ENCODE measurements around the gene ACTN3.
"Not testable (repeated sequence)": the region's sequence is repeated elsewhere in the genome, so short reads cannot be mapped to it uniquely, and the experiment has no call there.

ACTN3 gene

DNA sequence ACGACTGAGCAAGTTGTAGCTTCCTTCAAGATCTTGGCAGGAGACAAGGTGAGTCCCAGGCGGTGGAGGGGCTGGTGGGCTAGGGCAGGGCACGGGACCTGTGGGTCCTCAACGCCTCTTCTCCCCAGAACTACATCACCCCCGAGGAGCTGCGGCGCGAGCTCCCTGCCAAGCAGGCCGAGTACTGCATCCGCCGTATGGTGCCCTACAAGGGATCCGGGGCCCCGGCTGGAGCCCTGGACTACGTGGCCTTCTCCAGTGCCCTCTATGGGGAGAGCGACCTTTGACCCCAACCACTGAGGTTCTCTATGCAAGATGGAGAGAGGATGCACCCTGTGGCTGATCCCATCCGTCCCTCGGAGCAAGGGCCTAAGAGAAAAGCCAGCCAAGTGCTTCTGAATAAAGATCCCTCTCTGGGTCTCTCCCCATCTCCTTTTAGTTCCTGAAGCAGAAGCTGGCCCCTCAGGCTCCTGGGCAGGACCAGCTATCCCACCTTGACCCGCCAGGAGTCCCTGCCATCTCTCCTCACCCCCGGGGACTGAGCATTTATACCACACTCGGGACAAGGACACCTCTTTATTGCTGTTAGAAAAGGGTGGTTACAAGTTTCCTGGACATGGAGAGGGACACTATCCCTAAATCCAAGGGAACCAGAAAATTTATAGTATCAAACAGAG, 16.3 kb downstream of the ACTN3 start:
- H3K27ac ChIP-seq = no peak overlapping the region
- no peak for DNase-seq (ENCODE audit: low read depth, low spot score)

DNA sequence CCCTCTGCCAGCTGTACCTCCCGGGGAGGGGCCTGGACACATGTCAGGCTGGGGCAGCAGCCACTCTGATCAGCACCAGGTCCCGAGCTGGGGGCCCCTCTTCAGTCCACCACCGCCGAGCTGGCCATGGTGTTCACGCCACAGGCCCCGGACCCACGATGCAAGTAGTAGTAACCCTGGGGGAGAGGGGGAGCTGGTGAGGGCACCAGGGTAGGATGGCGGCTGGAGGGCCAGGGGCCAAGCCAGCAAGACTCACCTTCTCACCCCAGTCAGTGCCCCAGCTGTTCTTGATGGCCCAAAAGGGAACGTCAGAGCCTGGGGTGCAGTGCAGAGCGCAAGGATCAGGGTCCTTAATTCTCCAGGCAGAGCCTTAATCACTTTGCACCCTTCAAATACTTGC, 17.1 kb downstream of the ACTN3 start:
- no peak for DNase-seq (ENCODE audit: low read depth, low spot score)
- H3K27ac ChIP-seq = no peak overlapping the region

GRCh38 chr11:66564538-66564937, 17.8 kb downstream of the ACTN3 start:
- no peak overlapping the region for H3K27ac ChIP-seq
- DNase-seq (ENCODE audit: low read depth, low spot score) = no peak

- H3K27ac ChIP-seq = no peak overlapping the region
- no peak for DNase-seq (ENCODE audit: low read depth, low spot score)
Observed at GRCh38 chr11:66564984-66565383, 18.3 kb downstream of the ACTN3 start.

DNA sequence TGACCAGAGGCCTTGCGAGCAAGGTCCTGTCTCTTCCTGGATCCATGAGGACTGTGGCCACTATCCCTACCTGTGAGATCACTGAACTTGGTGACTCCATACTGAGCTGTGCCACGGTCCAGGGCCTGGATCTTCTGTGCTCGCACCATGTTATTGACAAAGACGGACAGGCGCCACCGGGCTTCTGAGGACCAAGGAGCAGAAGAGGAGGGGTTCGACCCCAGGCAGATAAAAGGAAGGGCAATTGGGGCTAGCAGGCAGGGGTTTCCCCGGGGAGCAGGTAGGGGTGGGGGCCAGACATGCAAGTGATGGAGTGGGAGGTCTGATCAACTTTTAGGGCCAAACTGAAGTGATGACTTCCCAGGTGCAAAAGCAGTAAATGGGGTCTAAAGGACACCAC, 19.5 kb downstream of the ACTN3 start:
- DNase-seq (ENCODE audit: low read depth, low spot score) = no peak
- H3K27ac ChIP-seq = no peak overlapping the region

- no peak overlapping the region for H3K27ac ChIP-seq
- no peak for DNase-seq (ENCODE audit: low read depth, low spot score)
Observed at GRCh38 chr11:66567787-66568123, 21.1 kb downstream of the ACTN3 start.

DNA sequence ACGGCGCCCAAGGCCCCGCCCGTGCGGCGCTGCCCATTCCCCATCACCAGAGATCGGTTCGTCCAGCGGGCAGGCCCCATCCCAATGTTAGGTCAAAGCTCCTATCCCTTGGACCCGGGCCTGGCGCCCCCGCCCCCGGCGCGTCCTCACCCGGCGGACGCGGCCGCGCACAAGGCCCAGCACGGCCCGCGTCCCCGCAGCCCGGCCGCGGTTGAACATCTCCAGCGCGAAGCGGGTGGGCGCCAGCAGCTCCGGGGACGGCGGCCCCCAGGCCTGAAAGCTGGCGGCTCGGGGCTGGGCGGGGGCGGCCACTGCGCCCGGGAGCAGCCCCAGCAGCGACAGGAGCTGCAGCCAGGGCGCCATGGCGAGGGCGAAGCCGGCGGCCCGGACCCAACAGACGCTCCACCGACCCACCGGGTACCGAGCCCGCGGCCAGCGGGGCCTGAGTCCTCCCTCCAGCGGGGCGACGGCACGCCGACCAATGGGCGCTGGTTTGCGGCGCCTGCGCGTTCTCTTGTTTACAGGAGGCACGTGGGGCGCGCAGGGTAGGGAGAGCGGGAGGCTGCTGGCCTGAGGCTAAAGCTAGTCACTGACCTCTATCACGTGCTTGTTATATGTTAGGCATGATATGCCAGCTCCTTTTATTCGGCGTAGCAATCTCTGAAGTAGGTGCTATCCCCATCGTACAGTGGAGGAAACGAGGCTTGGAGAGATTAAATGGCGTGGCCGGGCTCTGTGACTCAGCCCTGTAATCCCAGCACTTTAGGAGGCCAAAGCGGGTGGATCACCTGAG, 21.6 kb downstream of the ACTN3 start, which contains the start of gene CTSF:
TSS of gene CTSF (minus strand) at position 483 of the 793 bp plus-strand sequence. CDS start at position 363, 120 bp downstream.
- peak; percentile 22 for DNase-seq (ENCODE audit: low read depth, low spot score)

DNA sequence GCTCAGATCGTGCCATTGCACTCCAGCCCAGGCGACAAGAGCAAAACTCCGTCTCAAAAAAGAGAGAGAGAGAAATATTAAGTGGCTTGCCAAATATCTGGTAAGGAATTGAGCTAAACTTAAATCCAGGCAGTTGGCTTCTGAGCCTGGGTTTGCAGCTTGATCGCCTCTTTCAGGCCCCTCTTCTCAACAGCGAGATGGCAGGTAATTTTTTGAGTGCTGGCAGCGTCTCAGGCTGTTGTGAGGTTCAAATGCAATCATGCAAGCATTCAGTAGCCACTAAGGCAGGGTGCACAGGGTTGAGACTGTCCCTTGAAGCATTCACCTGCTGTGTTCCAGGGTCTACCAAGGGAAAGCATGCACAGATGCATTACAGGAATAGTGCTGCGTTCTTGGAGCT, 22.4 kb downstream of the ACTN3 start:
- no peak overlapping the region for H3K27ac ChIP-seq
- no peak for DNase-seq (ENCODE audit: low read depth, low spot score)

More for the DNA sequence above, 21.6 kb downstream of the ACTN3 start, which contains the start of gene CTSF:
- no peak within 1 kb of the TSS for H3K27ac ChIP-seq

GRCh38 chr11:66570079-66570849, 23.6 kb downstream of the ACTN3 start:
- no peak for DNase-seq (ENCODE audit: low read depth, low spot score)
- H3K27ac ChIP-seq = no peak overlapping the region

DNA sequence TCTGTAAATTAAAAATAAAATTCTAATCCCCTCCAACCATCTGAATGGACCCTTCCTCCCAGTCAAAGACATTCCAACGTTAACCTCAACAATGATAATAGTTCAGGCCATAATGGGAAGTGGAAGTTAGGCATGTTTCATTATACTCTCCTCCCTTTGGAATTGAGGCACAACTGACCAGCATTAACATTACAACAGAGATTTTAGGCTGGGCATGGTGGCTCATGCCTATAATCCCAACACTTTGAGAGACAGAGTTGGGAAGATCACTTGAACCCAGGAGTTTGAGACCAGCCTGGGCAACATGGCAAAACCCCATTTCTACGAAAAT, 24.1 kb downstream of the ACTN3 start:
- no peak for DNase-seq (ENCODE audit: low read depth, low spot score)
- H3K27ac ChIP-seq = no peak overlapping the region

DNA sequence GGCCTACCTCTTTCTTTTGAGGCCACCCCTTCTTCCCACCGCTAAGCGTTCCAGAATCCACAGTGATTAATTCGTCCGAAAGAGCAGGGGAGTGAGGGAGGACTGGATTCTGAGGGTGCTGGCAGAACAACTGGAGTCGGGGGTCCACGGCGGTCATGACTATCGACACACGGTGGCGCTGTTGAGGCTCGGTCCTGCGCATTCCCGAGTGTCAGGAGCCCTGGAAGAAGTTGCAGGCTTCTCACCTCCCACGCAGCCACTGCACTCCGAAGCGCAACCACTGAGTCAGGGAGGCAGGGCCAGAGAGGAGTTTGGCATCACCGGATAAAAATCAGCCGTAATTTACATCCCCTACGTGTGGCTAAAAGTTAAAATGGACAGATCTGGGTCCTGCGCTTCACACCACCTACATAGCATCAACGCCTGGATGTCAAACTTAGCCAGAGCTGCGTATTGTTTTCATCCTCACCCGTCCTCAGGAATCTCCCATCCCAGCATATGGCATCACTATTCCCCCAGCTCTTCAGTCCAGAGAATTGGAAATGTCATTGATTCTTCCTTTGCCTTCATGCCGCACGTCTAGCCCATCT, 32.4 kb downstream of the ACTN3 start:
- no peak for DNase-seq (ENCODE audit: low read depth, low spot score)
- H3K27ac ChIP-seq = no peak overlapping the region

DNA sequence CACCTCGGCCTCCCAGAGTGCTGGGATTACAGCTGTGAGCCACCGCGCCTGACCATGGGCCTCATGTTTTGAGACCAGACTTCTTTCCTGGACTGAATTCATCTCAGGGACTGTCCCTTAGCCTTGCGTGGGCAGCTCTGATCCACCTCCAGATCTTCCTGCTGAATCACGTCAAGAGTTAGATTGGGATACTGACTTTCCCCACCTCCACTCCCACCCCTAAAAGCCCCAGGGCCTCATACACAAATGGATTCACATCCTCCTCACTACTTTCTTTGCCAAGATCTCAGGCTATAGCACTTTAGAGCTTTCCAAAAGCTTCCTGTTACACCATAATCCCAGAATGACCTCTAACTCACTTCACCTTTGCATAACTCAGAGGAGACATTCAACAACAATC, 34.1 kb downstream of the ACTN3 start:
- H3K27ac ChIP-seq = no peak overlapping the region

GRCh38 chr11:66581261-66581660, 34.6 kb downstream of the ACTN3 start:
- no peak overlapping the region for H3K27ac ChIP-seq
- no peak for DNase-seq (ENCODE audit: low read depth, low spot score)

More for the DNA sequence above, 34.1 kb downstream of the ACTN3 start:
- DNase-seq (ENCODE audit: low read depth, low spot score) = no peak

- not testable (repeated sequence) for DNase-seq (ENCODE audit: low read depth, low spot score); H3K27ac ChIP-seq
Observed at GRCh38 chr11:66582565-66583147, 36.0 kb downstream of the ACTN3 start.

DNA sequence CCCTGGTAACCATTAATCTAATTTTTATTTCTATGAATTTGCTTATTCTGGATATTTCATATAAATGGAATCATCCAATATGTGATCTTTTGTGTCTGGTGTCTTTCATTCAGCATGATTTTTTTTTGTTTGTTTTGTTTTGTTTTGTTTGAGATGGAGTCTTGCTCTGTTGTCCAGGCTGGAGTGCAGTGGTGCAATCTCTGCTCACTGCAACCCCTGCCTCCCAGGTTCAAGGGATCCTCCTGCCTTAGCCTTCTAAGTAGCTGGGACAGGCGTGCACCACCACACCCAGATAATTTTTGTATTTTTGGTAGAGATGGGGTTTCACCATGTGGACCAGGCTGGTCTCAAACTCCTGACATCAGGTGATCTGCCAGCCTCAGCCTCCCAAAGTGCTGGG, 38.7 kb downstream of the ACTN3 start:
- not testable (repeated sequence) for H3K27ac ChIP-seq; DNase-seq (ENCODE audit: low read depth, low spot score)

DNA sequence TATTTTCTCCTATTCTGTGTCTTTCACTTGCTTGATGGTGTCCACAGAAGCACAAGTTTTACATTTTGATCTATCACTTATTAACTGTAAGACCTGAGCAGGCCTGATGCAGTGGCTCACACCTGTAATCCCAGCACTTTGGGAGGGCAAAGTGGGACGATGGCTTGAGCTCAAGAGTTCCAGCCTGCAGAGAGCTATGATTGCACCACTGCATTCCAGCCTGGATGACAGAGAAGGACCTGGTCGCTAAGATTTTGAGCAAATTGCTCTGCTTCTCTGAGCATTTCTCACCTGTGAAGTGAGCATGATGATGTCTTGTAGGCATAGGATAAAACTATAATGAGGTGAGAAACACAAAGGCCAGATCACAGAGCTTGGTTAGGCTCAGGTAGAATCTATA, 39.4 kb downstream of the ACTN3 start:
- H3K27ac ChIP-seq = no peak overlapping the region
- no peak for DNase-seq (ENCODE audit: low read depth, low spot score)

DNA sequence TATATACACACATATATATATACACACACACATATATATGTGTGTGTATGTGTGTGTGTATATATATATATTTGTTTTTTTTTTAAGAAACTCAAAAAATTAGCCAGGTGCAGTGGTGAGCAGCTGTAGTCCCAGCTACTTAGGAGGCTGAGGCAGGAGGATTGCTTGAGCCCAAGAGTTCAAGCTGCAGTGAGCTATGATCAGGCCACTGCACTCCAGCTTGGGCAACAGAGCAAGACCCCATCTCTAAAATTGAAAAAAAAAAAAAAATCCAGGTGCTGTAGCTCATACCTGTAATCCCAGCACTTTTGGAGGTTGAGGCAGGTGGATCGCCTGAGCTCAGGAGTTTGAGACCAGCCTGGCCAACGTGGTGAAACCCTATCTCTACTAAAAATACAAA, 42.6 kb downstream of the ACTN3 start:
- H3K27ac ChIP-seq; DNase-seq (ENCODE audit: low read depth, low spot score): not testable (repeated sequence)

DNA sequence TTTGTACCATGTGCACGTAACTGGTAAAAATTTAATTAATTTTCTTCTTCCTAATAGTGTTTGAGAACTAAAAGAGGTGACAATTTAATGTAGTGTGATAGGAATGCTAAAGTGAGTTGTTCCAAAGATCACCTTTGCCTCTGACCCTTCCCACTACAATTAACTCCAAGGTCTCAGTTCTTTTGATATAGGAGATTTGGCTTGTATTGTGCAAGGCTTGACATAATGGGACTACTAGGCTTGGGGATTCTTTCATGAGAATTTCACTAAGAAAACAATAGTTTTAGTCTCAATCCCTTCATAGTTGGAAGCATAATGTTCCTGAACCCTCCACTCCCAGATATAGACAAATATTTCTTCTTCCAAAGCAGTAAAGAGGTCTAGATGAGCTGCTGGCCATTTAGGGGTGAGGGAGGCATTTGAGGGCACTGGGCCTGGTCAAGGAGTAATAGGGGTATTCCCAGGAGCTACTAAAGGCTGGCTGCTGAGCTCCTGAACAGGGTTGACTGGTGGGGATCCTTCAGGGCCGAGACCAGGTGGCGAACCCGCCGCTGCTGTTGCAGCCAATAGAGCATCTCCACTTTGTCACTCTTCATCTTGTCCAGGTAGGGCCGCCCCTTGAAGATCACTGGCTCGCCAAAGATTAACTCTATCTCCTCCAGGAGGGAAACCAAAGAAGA, 43.4 kb downstream of the ACTN3 start:
- DNase-seq (ENCODE audit: low read depth, low spot score) = no peak
- H3K27ac ChIP-seq = no peak overlapping the region

- no peak overlapping the region for H3K27ac ChIP-seq
- no peak for DNase-seq (ENCODE audit: low read depth, low spot score)
Observed at GRCh38 chr11:66591175-66591574, 44.5 kb downstream of the ACTN3 start.

Data from epithelial cell of prostate (primary cell).